ENCODE measurements around the gene DRC1.
"Not testable (repeated sequence)": the region's sequence is repeated elsewhere in the genome, so short reads cannot be mapped to it uniquely, and the experiment has no call there.

Gene DRC1

GRCh38 chr2:26401739-26402541 lies at the start of gene DRC1:
Gene DRC1 (plus strand): TSS chr2:26401920. CDS start chr2:26401990, 70 bp downstream.
- DNase-seq (ENCODE audit: low read depth in 3 of 3), result no peak

- no peak for DNase-seq (ENCODE audit: low read depth in 3 of 3)
Measured at GRCh38 chr2:26352892-26353291, 48.8 kb upstream of the DRC1 start.

GRCh38 chr2:26354469-26354868 lies 47.3 kb upstream of the DRC1 start:
- DNase-seq (ENCODE audit: low read depth in 3 of 3), result not testable (repeated sequence)

GRCh38 chr2:26355038-26355995 lies 46.4 kb upstream of the DRC1 start:
- DNase-seq (ENCODE audit: low read depth in 3 of 3), result no peak

GRCh38 chr2:26356111-26356510 lies 45.6 kb upstream of the DRC1 start:
- no peak for DNase-seq (ENCODE audit: low read depth in 3 of 3)

GRCh38 chr2:26356771-26357170 lies 44.9 kb upstream of the DRC1 start:
- DNase-seq (ENCODE audit: low read depth in 3 of 3), result no peak

- no peak for DNase-seq (ENCODE audit: low read depth in 3 of 3)
Measured at GRCh38 chr2:26359886-26360473, 41.7 kb upstream of the DRC1 start.

- DNase-seq (ENCODE audit: low read depth in 3 of 3), result no peak
Measured at GRCh38 chr2:26363323-26363722, 38.4 kb upstream of the DRC1 start.

- DNase-seq (ENCODE audit: low read depth in 3 of 3), result no peak
Measured at GRCh38 chr2:26363958-26364357, 37.8 kb upstream of the DRC1 start.

GRCh38 chr2:26364669-26365068 lies 37.1 kb upstream of the DRC1 start:
- DNase-seq (ENCODE audit: low read depth in 3 of 3), result no peak

- DNase-seq (ENCODE audit: low read depth in 3 of 3), result no peak
Measured at GRCh38 chr2:26366957-26367356, 34.8 kb upstream of the DRC1 start.

- not testable (repeated sequence) for DNase-seq (ENCODE audit: low read depth in 3 of 3)
Measured at GRCh38 chr2:26369664-26370063, 32.1 kb upstream of the DRC1 start.

GRCh38 chr2:26370909-26371308 lies 30.8 kb upstream of the DRC1 start:
- DNase-seq (ENCODE audit: low read depth in 3 of 3), result not testable (repeated sequence)

GRCh38 chr2:26376799-26377198 lies 24.9 kb upstream of the DRC1 start:
- no peak for DNase-seq (ENCODE audit: low read depth in 3 of 3)

- no peak for DNase-seq (ENCODE audit: low read depth in 3 of 3)
Measured at GRCh38 chr2:26380281-26380680, 21.4 kb upstream of the DRC1 start.

- no peak for DNase-seq (ENCODE audit: low read depth in 3 of 3)
Measured at GRCh38 chr2:26382564-26382963, 19.2 kb upstream of the DRC1 start.

- no peak for DNase-seq (ENCODE audit: low read depth in 3 of 3)
Measured at GRCh38 chr2:26384183-26384582, 17.5 kb upstream of the DRC1 start.

GRCh38 chr2:26384597-26384996 lies 17.1 kb upstream of the DRC1 start:
- no peak for DNase-seq (ENCODE audit: low read depth in 3 of 3)

- DNase-seq (ENCODE audit: low read depth in 3 of 3), result no peak
Measured at GRCh38 chr2:26387189-26387588, 14.5 kb upstream of the DRC1 start.

GRCh38 chr2:26394694-26395093 lies 7.0 kb upstream of the DRC1 start:
- no peak for DNase-seq (ENCODE audit: low read depth in 3 of 3)

GRCh38 chr2:26395394-26395793 lies 6.3 kb upstream of the DRC1 start:
- DNase-seq (ENCODE audit: low read depth in 3 of 3), result no peak

GRCh38 chr2:26396734-26397298 lies 4.9 kb upstream of the DRC1 start:
- no peak for DNase-seq (ENCODE audit: low read depth in 3 of 3)
